GM21381 (cell line): ENCODE measurements around the gene TANGO2.

Source experiments
- ATAC-seq: cut with Tn5 transposase; IDR thresholded peaks from one replicate; pipeline ENCODE4 v1.9.1; 2021; ENCODE audit warnings: mild to moderate bottlenecking, moderate library complexity; ENCODE audit not compliant: unreplicated experiment

Gene TANGO2

DNA sequence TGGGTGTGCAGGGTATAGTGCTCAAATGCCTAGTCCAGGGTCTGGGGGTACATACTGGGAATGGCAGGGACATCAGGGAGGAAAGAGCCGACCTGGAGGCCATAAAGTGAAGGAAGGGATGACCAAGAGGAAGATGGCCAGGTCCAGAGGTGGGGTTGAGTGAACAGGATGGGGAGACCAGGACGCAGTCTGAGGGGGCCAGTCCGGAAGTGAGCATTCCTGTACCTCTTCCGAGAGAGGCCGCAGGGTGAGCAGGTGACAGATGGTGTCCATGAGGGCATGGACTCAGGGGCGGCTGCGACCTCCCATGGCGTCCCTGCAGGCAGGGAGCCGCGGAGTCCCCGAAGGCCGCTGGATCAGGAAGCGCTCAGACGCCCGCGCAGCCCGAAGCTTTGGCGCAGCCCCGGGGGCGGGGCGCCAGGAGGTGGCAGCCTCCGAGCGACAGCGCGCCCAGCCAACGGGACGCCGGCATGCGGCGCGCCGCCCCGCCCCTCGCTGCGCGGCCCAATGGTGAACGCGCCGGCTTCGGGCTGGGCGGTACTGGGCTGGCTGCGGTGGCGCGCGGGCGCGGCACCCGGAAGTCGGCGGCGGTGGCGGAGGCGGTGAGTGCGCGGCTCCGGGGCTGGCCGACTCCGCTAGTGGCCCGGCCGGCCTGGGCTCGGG lies at the start of gene TANGO2:
TANGO2 (plus strand) TSS at position 578 of the 663 bp plus-strand sequence. CDS start 15,689 bp downstream, outside the sequence.
- ATAC-seq = peak; percentile 70

- no peak for ATAC-seq
Measured at GRCh38 chr22:19971276-19972124, 49.4 kb upstream of the TANGO2 start.

DNA sequence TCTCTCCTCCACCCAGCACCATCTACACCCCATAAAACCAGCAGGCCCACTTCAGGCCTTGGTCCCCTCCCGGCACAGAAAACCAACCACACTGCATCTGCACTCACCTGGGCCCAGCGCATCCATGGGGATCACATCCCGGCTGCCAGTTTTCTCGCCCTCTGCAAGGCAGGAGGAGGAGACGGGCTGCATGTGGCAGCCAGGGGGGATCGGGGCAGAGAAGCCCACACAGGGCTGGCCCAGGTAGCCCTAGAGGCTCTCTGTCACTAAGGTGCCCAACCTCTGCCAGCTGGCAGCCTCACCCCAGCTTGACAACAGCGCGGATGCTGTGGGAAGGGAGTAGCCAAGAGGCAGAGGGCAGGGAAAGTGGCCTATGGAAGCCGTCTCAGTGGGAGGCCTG lies 48.7 kb upstream of the TANGO2 start:
- no peak for ATAC-seq

GRCh38 chr22:19972652-19973550 lies 48.0 kb upstream of the TANGO2 start:
- no peak for ATAC-seq

- no peak for ATAC-seq
Measured at GRCh38 chr22:19973551-19974267, 47.2 kb upstream of the TANGO2 start.

DNA sequence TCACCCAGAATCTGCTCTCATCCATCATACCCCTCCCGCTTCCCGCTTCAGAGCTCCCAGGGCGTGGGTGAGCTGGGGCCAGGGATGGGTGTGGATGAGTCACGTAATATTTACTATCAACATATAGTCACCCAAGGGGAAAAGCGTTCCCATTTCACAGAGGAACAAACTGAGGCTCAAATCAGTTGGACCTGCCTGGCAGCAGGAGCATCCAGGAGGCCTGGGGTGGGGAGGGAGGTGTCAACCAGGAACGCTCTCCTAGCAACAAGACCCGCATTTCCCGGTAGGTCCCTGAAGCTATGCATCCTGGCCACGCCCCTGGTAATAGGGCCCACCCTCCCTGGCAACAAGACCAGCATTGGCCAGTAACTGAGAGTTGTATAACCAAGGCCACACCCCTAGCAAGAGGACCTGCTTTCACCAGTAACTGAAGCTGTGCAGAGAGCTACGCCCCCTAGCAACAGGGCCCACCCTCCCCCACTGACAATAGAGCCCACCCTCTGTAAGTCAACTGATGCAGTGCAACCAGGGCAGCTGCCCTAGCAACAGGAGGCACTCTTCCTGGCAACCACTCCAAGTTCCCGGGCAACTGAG lies 46.5 kb upstream of the TANGO2 start:
- ATAC-seq = no peak

GRCh38 chr22:19974935-19975706 lies 45.8 kb upstream of the TANGO2 start:
- ATAC-seq = no peak

- no peak for ATAC-seq
Measured at GRCh38 chr22:19975707-19976035, 45.2 kb upstream of the TANGO2 start.

GRCh38 chr22:19976671-19977070 lies 44.2 kb upstream of the TANGO2 start:
- ATAC-seq = no peak

DNA sequence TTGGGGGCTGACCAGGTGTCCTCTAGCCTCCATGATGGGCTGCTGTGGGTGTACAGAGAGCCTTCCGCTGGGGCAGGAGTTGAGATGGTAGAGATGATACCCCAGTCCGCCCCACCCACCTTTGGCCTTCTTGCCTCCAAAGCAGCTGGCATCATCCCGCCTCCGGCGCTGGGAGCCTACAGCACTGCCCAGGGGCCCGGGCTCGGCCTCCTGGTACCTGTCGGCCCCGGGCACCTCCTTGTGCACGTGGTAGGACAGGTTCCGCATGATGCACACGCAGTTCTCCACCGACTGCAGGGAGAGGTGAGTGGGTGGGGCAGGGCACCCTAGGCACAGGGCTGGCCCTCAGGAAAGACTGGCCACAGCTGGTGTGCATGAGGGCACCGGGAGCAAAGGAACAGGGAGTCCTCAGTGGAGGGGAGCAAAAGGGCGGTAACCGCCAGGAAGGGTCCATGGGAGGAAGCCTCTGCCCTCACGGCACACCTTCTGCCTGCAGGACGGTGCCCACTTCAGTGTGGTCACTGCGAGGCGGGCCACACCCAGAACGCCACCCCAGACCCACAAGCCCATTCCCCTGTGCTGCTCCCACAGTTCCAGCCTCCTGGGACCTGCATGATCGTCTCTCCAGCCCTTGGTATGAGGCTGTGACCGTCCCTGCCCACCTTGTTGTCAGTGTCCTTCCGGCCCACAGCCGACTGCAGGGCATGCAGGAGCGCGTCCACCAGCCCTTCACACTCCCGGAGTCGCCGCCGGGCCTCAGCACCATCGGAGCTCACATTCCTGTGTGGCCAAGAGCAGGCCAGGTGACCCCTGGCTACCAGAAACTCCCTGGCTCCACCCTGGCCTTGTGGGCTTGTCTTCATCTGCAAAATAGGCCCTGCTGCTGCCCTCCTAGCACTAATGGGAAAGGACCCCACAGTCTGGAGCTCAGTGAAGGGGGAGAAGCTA lies 43.3 kb upstream of the TANGO2 start:
- ATAC-seq = no peak

- ATAC-seq = no peak
Measured at GRCh38 chr22:19978748-19979147, 42.2 kb upstream of the TANGO2 start.

- no peak for ATAC-seq
Measured at GRCh38 chr22:19979712-19980493, 41.0 kb upstream of the TANGO2 start.

- ATAC-seq = no peak
Measured at GRCh38 chr22:19980766-19981165, 40.1 kb upstream of the TANGO2 start.

DNA sequence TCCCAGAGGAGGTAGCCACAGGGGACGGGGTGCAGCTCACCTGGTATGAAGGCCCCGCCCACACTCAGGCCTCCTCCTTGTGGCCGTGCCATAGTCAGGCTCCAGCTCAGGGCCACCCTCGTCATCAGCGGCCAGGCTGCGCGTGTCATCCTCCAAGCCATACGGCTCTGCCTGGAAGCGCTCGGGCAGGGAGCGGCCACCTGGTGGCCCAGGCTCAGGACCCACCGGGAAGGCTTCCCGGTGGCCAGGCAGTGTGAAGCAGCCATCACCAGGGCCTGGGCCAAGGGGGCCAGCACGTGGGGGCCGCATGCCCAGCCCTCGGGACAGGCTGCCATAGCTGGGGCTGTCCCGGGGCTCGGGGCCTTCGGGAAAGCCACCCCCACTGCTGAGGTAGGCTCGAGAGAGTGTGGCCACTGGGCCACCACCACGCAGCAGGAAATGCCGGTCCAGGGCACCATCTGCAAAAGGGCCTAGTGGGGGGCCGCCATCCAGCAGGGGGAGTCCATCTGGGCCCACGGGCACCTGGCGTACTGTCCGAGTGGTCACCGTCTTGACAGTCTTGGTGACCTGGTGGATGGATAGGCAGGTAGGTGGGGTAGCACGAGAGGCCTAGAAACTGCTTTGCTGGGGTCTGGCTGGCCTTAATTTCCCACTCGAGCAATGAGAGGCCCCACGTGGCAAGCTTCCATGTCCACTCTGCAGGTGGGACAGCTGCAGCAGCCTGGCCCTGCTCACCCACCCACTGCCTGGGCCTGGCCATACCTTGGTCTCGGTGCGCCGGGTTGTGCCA lies 39.5 kb upstream of the TANGO2 start:
- no peak for ATAC-seq

DNA sequence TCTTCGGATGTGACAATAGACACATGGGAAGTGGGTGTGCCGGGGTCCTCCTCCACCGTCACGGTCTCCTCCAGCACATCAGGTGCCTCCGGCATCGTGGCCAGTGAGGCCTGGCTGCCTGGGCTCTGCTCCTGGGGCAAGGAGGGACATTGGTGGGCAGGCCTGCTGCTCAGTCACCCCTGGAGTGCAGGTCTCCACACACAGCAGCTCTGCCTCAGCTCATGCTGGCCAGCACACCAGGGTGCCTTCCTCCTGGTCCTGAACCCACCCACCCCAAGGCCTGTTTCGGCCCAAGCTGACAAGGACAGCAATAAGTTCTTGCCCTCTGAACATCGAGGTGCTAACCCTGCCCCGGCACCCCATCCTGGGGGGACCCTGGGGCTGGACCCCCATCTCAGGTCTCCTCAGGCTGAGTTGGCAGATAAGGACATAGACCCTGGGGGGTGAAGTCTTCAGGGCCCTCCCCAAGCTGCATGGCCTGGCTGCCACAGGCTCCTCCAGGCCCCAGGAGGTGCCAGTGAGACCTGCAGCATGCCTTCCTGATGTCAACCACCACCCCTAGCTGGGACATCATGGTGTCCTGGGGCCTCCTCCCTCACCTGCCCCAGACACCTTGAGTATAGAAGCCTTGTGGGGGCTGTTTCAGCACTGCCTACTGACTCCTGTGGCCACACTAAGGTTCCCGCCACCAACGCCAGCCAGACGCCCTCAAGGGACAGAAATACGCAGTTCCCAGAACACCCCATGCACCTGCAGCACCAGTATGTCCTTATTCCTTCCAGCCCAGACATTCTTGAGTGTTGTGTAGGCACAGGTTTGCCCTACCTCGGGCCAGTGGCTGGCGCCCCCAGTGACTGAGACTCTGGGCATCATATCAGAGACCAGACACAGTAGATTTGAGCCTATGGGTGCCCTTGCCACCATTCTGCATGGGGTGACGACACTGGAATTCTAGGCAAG lies 38.7 kb upstream of the TANGO2 start:
- no peak for ATAC-seq
